Stimulated activated CD4-positive, alpha-beta T cell treated with anti-CD3 and anti-CD28 coated beads, Interleukin-1b, Interleukin-23, amount 100 ng/mL, for 4 hours (primary cell): Measurements from ENCODE around the gene TTLL13.

ENCODE experiments used
- DNase-seq, 2 donors: peaks; one replicate each; pipeline ENCODE4 v3.0.0-alpha.2; 2020; ENCODE audit warnings: low read depth in 2 of 2

The TTLL13 gene

DNA sequence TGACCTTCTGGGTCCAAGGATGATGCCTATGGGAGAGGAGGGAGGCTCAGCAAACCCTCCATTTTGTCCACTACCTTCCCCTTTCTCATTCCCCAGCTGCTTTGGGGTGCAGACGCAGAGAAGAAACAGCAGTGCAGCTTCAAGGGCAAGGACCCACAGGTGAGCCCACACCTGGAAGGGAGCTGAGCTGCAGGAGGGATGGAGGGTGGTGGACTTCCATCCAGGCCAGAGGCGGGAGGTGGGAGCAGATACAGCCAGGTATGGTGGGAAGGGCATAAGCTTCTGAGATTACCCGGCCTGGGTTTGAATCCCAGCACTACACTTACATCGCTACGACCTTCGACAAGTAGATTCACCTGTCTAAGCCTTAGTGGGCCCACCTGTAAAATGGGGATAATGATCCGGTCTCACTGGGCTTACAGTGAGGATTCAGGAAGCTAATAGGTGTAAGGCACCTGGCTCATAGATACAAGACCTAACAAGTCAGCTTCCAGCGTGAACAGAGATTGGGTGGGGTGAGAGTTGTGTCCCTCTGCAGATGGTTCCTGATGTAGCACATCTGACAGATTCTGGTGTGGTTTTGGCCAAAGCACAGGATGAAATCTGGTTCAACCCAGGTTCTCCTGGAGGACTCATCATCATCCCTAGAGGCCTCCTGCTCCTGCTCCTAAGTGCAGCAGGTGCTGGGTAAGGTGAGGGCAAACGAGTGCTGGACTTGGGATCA, 31.5 kb upstream of the TTLL13 start:
- no peak for DNase-seq

DNA sequence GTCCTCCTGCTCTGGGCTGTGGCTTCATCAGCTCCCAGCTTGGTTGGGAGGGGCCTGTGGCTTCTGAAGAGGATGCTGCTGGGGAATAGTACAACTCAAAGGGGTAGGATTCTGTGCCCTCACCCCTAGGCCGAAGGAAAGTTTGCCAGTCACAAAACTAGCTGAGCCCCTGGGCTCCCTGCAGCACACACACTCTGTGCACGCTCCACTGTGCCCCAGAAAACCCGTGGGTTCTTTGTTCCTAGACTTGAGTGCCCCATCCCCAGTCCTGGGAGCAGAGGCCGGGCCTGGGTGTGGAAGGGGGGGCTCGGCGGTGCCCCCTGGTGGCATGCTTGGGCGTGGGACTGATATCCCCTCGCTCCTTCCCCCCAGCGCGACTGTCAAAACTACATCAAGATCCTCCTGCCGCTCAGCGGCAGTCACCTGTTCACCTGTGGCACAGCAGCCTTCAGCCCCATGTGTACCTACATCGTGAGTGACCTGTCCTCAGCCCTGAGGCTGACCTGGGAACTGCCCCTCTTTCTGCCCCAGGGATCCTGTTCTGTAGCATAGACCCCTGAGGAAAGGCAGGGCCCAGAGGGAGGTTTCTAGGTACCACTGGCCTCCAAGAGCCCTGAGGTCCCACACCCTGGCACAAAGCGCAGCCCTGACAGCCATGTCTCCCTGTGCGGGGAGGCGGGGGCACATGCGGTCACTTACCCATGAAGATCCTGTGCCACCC, 29.8 kb upstream of the TTLL13 start:
- DNase-seq, result peak; percentile 39 to 57

GRCh38 chr15:90221246-90221900, 28.0 kb upstream of the TTLL13 start:
- no peak for DNase-seq

GRCh38 chr15:90222547-90222946, 26.8 kb upstream of the TTLL13 start:
- no peak for DNase-seq

GRCh38 chr15:90223441-90224165, 25.8 kb upstream of the TTLL13 start:
- DNase-seq, result no peak

- DNase-seq, result no peak
These were observed 24.3 kb upstream of the TTLL13 start for GRCh38 chr15:90225047-90225446.

DNA sequence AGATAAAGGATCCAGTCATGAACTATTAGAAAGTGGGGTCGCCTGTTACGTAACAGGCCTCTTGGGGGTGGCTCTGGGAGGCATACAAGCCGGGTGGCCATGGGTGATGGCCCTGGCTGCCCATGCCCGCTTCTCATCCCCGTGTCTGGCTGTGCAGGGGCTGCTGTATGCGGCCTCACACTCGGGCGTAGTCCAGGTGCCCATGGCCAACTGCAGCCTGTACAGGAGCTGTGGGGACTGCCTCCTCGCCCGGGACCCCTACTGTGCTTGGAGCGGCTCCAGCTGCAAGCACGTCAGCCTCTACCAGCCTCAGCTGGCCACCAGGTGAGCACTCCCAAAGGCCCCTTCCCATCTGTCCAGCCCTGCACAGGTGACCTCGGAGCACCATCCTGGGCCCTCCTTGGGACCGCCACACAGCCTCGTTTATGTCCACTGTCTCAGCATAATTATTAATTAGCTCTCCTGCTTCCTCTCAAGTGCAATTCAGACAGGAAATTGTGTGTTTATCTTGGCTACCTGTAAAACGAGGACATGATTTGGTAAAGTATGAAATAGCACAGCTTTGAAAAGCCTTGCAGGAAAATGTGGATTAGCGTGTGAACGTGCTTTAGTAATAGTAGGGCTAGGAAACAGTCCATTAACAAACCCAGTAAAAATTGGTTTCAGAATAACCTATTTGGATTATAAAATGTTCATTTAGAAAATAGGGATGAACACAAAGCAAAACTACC, 23.7 kb upstream of the TTLL13 start:
- DNase-seq, result no peak

DNA sequence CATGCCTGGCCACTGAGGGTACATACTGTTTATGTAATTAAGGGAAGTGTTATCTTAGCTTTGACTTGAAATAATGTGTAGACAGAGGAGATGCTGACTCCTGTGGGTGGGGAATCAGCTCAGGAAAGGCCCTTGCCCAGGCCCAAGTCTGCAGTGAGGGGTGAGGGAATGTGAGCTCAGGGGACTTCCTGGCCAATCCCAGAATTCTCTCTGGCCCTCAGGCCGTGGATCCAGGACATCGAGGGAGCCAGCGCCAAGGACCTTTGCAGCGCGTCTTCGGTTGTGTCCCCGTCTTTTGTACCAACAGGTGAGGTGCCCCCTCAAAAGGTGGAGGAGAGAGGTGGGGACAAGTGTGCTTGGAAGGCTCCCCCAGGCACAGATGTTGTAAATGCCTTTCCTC, 22.0 kb upstream of the TTLL13 start:
- no peak for DNase-seq

GRCh38 chr15:90227816-90228772, 21.3 kb upstream of the TTLL13 start:
- no peak for DNase-seq

DNA sequence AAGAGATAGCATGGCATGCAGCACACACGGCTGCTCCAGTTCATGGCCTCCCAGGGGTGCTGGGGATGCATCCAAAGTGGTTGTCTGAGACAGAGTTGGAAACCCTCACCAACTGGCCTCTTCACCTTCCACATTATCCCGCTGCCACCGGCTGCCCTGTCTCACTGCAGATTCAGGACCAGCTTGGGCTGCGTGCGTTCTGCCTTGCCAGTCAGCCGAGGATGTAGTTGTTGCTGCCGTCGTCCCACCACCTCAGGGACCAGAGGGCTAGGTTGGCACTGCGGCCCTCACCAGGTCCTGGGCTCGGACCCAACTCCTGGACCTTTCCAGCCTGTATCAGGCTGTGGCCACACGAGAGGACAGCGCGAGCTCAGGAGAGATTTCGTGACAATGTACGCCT, 20.4 kb upstream of the TTLL13 start:
- no peak for DNase-seq

GRCh38 chr15:90230071-90230494, 19.3 kb upstream of the TTLL13 start:
- no peak for DNase-seq

- DNase-seq, result no peak
These were observed 18.7 kb upstream of the TTLL13 start for GRCh38 chr15:90230610-90231009.

DNA sequence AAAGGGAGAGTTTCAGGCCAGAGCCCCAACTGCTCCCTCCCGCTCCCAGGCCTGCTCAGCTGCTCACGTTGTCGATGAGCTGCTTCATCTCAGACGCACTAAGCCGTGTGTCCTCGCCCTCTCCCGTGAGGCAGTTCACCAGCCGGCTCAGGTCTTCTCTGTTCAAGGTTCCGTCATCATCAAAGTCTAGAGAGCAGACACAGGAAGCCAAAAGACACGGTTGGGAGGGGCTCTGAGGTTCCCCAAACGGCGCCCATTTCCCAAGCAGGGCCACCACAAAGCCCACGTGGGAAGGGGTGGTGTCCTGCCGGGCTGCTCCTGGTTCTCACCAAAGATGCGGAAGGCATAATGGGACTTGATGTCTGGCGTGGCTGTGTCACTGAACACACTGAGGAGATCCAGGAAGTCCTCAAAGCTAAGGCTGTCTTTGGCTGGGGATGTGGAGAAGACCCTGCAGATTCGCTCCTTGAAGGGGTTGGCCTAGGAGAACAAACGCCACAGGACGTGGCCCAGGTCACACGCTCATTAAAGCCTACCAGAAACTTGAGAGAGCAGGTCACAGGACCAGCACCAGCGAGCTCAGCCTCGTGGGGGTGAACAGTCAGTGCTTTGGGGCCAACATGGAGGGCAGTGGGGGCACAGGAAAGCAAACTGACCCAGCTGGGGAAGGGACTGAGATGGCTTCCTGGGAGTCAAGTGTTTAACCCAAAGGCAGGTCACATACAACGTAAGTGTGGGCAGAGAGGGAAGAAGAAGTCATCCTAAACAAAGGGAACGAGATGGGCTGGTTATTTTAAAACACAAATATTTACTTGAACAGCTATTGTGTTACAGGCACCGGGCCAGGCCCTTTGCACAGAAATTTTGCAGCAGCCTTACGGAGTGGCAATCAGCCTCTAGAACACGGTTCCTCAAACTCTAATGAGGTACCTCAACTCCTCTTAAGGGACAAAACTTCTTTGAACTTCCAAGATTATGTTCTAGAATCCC, 18.0 kb upstream of the TTLL13 start:
- DNase-seq, result peak; percentile 32 to 54

DNA sequence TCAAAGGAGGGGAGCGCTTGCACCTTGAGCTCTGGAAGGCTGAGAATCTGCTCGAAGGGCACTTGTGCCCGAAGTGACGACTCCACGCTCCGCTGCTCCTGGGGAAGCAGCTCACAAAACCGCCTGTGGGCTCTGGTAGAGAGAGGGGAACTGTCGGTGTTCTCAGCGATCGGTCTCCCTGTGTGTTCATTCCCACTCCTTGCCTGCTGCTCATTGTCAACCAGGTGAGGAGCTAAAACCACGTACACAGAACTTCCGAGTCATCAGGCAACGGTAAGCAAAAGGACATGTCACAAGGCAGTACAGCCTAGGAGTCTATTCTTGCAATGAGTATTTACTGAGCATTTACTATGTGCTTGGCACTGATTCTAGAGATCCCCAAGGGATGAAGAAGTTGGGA, 17.2 kb upstream of the TTLL13 start:
- DNase-seq, result no peak

DNA sequence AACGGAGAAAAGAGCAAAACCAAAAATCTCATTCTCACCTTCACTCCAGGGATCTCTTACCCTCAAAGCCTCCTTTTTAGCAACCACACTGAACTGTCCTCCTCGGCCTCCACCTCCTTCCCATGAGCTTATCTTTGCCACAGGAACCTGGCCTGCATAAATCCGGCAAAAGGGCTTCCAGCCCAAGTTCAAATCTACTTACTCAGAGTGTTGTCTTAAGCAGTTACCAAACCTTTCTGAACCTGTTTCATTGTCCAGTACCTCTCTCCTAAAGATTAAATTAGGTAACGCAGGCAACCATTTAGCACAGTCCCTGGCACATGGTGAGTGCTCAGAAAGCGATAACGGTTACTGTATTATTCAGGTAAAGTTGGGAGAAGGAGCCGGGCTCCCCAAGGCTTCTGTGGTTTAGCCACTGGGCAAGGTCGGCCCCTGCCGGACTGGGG, 16.4 kb upstream of the TTLL13 start:
- no peak for DNase-seq

GRCh38 chr15:90233387-90234095, 15.8 kb upstream of the TTLL13 start, which contains the start of gene CIB1:
TSS of gene CIB1 (minus strand) at chr15:90233941. CDS start at chr15:90233885, 56 bp downstream.
- peak; percentile 38 to 96 for DNase-seq

GRCh38 chr15:90234096-90234988, 15.0 kb upstream of the TTLL13 start, which contains the start of gene GDPGP1:
TSS of gene GDPGP1 (plus strand) at chr15:90234209. CDS start at chr15:90240909, 6,700 bp downstream.
- DNase-seq, result peak in 1 of 2 donors; percentile 91
